Ecto neural progenitor cell (in vitro differentiated cells): ENCODE measurements around the gene PAX9.

Experiments used
- DNase-seq: peaks from one replicate; pipeline ENCODE4 v3.0.0-alpha.2; 2018; ENCODE audit warnings: low spot score

Gene PAX9

DNA sequence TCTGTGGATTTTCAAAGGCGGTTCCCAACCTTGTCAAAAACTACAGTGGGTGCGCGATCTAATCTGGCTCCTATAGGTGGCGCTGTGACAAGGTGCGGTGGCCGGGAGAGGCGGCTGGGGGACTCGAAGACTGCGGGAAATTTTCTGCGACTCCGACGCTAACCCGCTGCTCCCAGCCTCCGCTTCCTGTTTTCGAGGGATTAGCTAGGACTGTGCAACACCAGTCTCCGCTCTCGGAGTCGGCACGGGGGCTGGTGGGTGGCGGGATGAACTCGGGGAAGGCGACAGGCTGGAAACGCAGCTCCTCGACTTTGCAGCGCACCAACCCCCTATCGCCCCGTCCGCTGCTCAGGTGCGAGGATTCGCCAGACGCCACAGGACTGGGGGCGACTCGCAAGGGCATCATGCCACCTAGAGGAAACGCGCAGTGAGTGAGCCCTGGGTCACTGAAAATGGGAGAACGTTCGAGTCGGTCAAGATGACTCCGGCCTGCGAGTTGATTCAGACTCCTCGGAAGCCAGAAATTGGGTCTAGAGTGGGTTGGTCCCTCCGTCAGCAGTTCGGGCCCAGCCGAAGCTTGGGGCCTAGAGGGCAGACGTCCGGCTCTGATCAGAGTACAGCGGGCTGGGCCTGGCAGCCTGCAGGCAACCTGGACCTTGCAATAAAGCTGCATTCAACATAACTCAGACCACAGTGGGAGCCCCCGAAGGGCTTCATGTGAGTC, 5.5 kb upstream of the PAX9 start:
- DNase-seq = peak; percentile 87

DNA sequence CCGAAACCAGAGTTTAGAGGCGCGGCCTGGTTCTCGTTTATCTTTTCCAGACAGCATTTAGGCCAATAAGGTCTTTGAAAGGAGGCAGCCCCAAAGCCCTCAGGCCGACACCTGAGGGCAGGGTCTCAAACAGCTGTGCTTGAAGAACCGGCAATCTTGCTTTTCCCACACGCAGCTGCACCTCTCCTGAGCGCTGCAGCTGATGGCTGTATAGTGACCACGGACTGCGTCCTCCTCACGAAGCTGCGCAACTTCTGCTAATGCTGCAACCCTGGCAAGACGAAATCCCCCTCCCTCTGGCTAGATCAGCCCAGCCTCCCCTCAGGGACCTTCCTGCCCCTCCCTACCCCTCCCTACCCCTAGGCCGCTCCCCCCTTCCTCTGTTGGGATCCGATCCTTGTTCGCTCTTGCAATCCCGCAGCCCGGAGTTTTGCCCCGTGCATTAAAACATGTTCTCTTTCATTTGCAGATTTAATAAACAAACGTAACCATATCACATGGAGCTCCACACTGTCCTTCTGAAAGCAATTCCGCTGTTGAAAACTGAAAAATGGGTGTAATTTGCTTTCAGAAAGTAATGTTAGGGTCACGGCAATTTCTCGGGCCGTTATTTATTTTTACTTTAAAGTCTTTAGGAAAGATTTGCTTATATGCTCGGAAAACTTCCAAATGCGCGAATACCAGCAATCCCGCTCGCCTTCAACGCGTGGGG, 4.8 kb upstream of the PAX9 start:
- DNase-seq = no peak

DNA sequence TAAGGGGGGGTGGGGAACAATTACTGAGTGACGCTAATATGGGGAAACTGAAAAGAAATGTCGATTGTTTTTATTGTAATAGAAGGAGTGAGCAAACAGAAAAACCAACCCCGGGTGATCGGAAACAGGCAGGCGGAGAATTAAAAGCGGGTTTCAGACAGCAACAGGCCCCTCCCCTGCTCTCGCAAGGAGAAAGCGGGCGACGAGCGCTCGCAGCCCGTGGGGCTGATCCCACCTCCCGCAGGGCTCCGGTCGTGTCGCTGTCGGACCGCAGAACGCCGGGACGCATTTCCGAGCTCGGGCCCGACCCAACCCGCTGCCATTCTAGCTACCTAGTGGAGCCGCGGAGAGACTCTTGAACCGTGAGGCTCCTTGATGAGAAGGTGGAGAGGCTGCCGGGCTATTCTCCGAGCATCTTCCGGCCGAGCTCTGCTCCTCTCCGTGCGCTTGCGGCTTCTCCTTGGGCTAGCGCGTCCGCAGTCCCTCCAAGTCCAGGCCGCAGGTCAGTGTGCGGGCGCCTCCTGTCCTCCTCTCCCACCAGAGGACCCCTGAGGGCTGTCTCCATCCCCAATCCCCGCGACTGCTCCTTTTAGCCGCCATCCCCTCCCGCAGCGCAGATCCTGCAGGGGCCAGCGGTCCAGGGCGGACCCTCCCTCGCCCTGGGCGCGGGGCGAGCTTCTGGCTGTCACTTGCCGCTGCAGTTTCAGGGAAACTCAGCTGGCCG, 4.1 kb upstream of the PAX9 start:
- DNase-seq = peak; percentile 64

DNA sequence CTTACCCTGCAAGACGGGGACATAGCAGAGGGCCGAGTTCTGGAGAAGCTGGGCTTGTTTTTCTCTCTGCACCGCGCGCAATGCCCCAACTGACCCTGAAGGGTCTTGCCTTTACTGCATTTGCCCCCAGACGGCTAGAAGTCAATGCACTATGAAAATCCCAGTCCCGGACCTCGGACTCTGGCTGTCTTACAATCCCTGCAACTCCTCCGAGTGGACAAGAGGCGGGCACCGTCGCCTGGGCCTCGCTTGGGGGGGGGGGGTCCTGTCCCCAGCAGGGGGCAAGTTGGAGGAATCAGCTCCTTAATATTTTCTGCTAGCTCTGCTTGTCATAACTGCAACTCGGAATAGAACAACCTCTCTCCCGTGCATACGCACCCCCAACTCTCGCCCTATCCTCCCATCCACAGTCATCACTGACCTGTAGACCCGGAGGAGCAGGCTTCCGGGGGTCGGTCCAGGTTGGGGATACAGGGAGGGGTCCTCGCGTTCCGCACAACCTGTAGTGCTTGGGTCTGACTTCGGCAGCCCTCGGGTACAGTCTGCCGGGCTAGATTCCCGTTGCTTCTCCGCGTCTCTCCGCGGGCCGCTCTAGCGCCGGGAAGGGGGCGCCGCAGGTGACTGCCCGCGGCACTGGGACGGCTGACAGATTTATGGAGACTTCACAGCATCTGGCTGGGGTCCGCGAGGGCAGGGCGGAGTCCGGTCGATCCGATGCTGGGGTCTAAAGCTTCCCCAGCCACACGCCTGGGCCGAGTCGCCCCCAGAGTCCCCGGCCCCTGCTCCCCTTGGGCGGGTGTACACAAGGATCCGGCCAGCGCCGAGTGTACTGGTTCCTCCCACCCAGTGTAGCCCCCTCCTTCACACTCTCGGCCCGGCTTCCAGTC, 3.3 kb upstream of the PAX9 start:
- peak; percentile 57 for DNase-seq

DNA sequence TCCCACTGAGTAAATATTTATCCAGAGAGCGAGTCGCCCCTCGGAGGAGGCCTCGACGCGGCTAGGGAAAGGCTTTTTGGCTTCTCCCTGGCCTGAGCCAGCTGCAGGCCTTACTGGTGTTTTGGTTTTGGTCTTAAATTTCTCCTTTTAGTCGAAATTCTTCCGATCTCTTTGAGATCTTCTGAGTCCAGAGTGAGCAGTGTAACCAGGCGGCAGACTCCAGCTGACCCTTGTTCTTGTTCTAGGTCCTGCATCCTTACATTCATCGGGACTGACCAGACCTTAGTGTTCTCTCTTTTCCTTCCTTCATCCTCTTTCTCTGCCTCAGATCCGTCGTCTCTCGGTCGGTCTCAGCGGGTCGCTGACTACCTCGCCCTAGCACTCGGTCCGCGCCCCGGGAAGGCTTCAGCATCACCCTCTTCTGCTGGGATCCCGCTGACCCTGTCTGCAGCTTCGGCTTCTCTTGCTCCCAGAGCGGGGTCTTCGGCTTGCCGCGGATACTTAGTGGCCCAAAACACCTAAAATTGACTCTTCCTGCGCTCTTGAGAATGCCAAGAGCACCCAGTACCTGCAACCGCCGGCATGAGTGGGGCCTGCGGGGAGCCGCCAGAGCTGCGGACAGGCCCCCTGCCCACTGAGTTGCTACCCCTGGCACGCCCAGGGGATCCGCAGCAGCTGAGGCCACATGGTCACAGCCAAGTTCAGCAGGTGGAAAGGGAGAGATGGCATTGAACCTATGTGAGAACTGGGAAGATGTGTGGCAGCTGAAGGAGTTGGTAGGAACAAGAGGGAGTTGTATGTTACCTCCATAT, 2.4 kb upstream of the PAX9 start:
- DNase-seq = no peak

DNA sequence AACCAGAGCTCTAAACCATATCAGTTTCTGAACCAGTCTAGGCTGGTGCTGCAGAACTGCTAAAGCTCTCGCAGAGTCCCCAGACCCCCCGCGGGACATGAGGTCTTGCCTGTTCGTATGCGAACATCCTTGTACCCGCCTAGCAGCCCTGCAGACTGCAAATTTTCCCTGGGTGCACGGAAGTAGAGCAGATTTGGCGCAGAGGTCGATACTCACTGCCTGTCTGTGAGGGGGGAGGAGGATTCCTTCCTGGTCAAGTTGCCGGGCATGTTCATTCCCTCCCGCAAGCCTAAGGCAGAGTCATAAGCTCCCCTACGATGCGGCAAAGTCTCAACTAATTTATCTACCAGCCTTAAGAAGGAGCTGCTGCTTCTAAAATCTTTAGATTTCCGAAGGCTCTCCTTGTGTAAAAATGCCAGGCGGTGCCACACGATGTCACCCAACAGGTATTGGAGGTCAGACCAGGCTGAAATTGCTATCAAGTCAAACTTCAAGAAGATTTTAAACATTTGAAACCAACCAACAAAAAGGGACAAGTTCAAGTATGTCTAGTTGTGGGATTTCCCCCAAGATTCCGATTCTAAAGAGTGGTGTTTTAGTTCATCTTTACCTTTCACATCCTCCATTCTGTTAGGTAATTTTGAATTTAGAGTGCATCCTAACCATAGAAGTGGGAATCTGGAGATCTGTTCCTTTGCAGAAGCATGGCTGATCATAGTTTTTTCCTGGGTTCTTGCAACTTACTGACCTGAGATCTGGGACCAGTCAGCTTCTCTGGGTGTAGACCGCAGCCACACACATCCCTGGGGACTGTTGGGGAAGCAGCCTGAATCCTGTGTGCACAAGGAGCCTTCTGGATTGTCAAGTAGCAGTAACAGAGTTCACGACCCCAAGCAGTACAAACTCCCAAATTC, 1.6 kb upstream of the PAX9 start:
- no peak for DNase-seq

DNA sequence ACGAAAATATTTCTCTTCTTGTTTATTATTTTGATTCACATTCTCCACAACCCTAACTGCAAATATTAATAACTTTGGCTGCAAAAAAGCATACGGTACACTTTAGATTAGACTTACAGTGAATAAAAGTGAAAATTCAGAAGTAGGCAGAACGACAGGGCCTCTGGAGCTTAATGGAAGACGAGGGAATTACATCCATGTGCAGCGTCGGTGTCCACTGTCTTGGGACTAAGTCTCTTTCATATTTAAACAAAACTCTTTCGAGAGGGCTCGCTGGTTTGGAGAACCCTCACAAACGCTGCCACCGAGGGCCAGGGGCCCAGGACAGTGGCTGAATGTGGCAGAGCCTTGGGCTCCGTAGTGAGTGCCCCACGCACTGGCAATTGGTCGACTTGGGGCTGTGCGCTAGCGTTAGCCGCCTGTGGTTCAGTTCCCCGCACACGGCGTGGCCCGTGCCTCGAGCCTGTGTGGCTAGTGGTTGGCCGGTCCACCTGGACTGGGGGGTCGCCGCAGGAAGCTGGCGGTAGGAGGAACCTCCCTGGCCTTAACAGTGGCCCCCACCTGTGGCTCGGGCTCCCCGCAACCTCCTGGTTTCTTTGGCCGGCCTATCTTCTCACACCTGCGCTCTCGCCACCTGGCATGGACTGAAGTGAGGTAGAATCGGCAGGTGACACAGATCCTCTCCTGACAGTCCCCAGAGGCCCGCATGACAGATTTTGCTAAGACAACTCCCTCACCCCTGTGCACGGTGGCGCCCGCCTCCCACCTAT, 739 bp upstream of the PAX9 start:
- no peak for DNase-seq

DNA sequence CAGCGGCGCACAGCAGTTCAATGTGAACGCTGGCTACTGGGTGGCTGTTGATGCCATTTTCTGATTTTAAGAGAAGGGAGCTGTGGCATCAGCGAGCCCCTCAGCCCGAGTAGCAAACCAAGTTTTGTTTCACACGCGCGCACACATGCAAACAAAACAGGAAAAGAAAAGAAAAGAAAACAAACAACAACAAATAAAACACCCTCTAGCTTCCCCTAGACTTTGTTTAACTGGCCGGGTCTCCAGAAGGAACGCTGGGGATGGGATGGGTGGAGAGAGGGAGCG, 540 bp downstream of the PAX9 start:
- DNase-seq = no peak

DNA sequence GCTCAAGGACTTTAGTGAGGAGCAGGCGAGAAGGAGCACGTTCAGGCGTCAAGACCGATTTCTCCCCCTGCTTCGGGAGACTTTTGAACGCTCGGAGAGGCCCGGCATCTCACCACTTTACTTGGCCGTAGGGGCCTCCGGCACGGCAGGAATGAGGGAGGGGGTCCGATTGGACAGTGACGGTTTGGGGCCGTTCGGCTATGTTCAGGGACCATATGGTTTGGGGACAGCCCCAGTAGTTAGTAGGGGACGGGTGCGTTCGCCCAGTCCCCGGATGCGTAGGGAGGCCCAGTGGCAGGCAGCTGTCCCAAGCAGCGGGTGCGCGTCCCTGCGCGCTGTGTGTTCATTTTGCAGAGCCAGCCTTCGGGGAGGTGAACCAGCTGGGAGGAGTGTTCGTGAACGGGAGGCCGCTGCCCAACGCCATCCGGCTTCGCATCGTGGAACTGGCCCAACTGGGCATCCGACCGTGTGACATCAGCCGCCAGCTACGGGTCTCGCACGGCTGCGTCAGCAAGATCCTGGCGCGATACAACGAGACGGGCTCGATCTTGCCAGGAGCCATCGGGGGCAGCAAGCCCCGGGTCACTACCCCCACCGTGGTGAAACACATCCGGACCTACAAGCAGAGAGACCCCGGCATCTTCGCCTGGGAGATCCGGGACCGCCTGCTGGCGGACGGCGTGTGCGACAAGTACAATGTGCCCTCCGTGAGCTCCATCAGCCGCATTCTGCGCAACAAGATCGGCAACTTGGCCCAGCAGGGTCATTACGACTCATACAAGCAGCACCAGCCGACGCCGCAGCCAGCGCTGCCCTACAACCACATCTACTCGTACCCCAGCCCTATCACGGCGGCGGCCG, 1.1 kb downstream of the PAX9 start:
- DNase-seq = peak; percentile 64

DNA sequence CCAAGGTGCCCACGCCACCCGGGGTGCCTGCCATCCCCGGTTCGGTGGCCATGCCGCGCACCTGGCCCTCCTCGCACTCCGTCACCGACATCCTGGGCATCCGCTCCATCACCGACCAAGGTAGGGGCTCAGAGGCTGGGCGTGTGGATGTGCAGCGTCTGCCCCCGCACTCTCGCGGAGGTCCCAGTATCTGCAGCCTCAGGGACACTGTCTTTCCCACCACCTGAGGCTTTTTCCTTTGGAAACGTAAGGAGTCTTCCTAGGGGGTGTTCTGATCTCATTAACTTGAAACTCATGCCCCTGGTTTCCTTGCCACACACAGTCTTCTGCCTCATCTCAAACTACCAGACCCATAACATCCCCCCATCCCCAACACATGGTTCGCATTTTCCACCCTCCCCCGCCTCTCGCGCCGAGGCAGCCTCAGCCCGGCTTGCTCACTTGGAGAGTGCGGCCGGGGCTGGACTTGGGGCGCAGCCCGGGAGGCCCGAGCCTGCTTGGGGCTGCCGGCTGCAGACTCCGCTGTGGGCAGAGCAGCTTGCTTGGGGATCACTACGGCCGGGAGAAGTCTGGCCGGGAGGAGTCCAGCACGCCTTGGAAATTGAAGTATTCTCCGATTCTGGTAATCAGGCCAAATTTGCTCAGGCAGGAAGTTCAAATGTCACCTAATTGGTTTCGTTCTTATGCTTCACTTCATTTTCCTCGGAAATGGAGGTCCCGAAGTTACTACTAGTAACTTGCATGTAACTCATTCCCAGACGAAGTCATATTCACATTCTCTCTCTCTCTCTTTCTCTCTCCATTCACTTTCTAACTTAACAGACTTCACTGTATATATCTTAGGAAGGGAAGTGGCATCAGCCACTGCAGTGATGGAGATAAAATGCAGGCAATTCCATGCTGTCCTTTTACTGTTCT, 2.0 kb downstream of the PAX9 start:
- no peak for DNase-seq

DNA sequence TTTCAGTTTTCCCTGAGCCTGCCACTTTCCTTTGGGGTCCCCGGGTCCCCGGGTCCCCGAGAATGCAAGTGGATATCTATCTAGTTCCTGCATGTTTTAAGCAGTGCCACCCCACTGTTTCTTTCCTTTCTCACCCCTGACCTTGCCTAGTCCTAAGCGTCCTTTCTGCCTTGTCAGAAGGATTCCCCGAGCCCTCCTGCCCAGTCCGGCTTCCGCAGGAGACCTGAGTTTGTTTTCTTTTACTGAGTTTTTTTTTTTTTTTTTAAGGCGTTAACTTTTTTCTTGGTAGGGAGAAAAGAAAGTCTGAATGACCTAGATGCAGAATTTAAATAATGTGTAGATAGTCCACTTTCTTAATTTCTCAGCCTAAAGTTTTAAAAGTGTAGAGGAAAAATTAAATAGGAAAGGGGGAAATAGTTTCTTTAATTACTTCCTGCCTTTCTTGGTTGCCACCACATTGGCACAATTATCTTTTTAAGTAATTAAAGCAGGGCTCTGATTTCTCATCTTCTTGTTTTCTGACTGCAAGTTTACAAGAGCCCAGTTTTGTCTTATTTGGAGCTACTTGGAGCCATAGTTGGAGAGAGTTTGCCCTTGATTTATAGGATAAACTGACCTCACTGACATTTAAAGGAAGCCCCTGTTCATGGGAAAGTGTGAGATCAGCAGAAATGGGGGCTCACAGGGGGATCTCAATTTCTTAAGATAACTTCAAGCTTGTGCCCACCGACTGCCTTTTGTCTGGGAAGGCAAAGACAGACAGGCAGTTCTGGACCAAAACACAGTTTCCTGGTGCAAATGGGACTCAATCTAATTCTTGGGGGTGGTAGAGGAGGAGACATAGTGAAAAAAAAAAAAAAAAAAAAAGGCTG, 2.9 kb downstream of the PAX9 start:
- no peak for DNase-seq

DNA sequence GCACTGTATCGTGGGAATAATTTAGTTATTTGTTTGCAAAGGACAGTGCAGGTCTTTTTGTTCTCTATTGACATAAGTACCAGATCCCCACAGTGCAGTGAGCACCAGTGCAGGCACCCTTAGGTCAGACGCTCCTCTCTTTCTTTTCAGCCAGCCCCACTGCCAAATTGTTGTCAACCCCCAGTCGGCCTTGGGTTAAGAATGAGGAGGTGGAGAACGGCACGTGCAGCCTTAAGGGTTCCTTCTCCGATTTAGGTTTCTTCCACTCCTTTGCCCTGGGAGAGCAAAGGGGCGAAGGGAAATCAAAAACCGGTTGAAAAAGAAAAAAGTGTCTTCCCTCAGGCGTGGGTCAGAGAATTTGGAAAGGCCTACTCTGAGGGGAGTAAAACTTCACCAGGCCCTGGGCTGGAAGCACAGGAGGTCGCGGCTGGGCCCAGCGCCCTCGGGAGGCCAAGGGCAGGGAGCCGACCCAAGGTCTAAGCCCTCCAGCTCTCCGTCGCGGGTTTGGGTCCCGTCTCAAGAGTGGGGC, 4.3 kb downstream of the PAX9 start:
- no peak for DNase-seq

DNA sequence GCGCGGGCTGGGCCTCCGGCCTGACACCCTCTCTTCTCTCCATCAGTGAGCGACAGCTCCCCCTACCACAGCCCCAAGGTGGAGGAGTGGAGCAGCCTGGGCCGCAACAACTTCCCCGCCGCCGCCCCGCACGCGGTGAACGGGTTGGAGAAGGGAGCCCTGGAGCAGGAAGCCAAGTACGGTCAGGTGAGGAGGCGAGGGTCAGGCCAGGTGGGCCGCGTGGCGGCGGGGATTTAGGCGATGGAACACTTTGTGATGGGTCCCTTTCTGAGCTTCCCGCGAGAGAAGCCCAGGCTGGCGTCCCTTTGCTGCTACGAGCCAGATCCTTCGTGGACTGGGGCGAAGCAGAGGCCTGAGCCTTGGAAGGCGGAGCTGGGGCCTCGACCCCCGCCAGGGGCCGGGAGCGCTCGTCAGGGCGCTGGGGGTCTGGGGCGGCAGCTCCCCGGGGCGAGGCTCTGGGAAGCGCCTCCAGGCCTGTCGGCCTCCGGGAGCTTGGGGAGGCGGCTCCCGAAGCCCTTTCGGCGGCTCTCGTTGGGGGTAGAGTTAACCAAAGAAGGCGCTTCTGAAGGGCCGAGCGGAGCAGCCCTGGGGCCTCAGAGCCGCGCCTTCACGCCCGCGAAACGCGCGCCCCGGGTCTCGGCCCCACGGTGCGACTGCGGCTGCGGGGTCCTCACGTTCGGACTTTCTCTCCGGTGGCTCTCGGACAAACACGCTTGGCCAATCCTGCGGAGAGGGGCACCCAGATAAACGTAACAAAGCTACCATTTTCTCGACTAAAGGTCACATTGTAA, 5.0 kb downstream of the PAX9 start:
- DNase-seq = peak; percentile 82

DNA sequence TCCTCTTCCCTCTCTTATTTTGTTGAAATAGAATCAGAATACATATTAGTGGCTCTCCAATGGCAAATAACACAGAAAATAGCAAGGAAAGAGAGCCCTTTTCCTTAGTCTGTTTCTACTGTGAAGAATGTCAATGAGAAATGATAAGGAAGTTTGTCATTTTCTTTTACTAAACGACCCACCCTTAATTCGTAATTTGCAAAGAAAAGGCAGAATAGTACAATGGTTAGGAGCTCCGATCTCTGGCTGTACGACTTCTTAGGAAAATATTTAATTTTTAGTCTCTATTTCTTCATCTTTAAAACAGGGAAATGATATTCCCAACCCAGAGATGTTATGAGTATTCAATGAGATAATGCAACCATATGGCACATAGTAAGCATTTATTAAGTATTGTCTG, 6.0 kb downstream of the PAX9 start:
- no peak for DNase-seq

DNA sequence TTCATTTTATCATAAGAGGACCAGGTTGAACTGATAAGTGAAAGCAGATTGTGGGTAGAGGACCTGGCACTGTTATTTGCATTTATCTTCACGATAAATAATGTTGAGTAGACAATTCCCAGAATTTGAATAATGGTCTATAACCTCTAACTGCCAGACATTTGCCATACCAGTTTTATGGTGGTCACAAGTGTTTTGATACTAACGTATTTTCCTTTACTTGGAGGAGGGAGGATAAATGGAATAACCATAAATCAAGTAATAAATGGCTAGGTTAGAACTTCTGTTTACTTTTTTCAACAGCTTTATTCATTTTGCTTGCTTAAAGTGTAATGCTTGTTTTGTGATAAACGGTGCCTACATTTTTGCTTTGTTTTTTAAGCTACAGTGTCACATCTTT, 9.5 kb downstream of the PAX9 start:
- no peak for DNase-seq

DNA sequence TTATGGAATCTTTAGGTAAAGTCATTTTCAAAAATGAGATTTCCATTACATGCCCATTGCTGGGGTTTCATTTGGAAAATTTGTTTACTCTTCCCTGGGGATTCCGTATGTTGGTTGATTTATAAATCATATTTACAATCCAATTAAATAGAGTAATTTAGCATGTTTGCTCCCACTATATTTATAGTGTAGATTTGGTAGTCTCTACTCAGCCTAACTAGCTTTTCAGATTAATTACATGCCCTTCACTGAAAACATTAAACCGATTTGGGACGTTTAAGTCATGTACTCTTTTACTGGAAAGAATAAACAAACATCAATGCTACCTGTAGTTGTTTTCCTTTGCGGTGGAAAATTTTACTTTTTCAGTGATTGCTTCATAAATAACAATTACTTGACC, 10.4 kb downstream of the PAX9 start:
- DNase-seq = no peak
